ENCODE results near the gene ANLN.

Gene ANLN, protein sequence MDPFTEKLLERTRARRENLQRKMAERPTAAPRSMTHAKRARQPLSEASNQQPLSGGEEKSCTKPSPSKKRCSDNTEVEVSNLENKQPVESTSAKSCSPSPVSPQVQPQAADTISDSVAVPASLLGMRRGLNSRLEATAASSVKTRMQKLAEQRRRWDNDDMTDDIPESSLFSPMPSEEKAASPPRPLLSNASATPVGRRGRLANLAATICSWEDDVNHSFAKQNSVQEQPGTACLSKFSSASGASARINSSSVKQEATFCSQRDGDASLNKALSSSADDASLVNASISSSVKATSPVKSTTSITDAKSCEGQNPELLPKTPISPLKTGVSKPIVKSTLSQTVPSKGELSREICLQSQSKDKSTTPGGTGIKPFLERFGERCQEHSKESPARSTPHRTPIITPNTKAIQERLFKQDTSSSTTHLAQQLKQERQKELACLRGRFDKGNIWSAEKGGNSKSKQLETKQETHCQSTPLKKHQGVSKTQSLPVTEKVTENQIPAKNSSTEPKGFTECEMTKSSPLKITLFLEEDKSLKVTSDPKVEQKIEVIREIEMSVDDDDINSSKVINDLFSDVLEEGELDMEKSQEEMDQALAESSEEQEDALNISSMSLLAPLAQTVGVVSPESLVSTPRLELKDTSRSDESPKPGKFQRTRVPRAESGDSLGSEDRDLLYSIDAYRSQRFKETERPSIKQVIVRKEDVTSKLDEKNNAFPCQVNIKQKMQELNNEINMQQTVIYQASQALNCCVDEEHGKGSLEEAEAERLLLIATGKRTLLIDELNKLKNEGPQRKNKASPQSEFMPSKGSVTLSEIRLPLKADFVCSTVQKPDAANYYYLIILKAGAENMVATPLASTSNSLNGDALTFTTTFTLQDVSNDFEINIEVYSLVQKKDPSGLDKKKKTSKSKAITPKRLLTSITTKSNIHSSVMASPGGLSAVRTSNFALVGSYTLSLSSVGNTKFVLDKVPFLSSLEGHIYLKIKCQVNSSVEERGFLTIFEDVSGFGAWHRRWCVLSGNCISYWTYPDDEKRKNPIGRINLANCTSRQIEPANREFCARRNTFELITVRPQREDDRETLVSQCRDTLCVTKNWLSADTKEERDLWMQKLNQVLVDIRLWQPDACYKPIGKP

DNA sequence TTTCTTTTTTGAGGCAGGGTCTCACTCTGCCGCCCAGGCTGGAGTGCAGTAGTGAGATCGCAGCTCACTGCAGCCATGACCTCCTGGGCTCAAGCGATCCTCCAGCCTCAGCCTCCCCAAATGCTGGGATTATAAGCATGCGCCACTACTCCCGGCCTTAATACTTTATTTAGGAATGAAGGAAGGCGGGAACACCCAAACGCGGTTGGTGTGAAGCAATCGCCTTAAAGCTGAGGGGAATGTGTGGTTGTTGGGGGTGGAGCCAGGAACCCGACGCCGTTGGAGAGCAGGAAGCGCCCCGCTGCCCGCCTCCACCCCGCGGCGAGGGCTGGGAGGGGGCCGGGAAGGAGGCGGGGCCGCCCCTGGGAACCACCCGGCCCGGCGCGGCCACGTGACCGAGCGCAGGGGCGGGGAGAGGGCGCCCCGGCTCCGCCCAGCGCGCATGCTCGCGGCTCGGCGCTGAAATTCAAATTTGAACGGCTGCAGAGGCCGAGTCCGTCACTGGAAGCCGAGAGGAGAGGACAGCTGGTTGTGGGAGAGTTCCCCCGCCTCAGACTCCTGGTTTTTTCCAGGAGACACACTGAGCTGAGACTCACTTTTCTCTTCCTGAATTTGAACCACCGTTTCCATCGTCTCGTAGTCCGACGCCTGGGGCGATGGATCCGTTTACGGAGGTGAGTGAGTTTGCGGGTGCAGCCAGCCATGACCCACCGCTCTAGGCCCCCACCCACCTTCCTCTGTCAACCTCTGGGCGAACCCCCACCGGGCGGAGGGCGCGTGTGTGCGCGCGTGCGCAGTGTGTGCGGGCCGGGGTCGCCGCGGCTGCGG is at the start of gene ANLN:
Gene ANLN (plus strand): TSS at position 492 of the 828 bp plus-strand sequence. CDS start 165 bp downstream, at position 657.
- TF ChIP-seq, protein P1, sequence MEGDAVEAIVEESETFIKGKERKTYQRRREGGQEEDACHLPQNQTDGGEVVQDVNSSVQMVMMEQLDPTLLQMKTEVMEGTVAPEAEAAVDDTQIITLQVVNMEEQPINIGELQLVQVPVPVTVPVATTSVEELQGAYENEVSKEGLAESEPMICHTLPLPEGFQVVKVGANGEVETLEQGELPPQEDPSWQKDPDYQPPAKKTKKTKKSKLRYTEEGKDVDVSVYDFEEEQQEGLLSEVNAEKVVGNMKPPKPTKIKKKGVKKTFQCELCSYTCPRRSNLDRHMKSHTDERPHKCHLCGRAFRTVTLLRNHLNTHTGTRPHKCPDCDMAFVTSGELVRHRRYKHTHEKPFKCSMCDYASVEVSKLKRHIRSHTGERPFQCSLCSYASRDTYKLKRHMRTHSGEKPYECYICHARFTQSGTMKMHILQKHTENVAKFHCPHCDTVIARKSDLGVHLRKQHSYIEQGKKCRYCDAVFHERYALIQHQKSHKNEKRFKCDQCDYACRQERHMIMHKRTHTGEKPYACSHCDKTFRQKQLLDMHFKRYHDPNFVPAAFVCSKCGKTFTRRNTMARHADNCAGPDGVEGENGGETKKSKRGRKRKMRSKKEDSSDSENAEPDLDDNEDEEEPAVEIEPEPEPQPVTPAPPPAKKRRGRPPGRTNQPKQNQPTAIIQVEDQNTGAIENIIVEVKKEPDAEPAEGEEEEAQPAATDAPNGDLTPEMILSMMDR (IDR thresholded peaks at IDR 0.05; ENCODE audit: low read depth, low read length) = no peak
- H3K4me3 ChIP-seq (ENCODE audit: low read depth, low read length) = peak within 1 kb of the TSS; percentile 76

DNA sequence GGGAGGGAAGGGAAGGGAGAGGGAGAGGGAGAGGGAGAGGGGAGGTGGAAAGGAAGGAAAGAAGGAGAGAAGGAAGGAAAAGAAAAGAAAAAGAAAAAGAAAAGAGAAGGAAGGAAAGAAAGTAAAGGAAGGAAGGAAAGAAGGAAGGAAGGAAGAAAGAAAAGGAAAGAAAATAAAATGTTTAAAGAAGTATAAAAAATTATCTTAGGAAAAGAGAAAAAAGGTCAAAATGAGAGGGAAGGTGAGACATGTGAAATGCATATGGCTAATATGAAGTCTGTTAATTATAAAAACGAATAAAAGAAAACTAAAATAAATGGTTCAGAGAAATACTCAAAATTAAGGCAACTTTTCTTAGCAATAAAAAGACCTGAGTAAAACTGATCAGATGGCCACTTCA is 46.1 kb upstream of the ANLN start:
- TF ChIP-seq, protein P1 (IDR thresholded peaks at IDR 0.05; ENCODE audit: low read depth, low read length) = no peak
- no peak overlapping the region for H3K4me3 ChIP-seq (ENCODE audit: low read depth, low read length)

DNA sequence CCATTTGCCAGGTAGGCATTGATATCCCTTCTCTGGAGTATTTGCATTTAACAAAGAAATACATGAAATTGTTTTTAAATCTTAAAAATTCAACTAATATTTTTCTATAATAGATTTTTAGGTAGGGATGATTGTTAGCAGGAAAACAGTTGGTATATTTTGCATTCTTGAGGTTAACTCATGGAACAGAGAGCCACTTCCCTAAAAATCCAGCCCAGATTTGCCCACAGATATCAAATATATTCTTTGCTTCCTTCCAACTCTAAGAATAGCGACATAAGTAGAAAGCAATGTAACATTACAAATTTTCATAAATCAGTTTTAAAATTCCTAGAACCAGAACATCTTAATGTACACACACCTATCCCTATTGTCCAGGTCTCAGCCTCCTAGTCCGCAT is 45.0 kb upstream of the ANLN start:
- no peak overlapping the region for H3K4me3 ChIP-seq (ENCODE audit: low read depth, low read length)
- TF ChIP-seq, protein P1 (IDR thresholded peaks at IDR 0.05; ENCODE audit: low read depth, low read length) = no peak

DNA sequence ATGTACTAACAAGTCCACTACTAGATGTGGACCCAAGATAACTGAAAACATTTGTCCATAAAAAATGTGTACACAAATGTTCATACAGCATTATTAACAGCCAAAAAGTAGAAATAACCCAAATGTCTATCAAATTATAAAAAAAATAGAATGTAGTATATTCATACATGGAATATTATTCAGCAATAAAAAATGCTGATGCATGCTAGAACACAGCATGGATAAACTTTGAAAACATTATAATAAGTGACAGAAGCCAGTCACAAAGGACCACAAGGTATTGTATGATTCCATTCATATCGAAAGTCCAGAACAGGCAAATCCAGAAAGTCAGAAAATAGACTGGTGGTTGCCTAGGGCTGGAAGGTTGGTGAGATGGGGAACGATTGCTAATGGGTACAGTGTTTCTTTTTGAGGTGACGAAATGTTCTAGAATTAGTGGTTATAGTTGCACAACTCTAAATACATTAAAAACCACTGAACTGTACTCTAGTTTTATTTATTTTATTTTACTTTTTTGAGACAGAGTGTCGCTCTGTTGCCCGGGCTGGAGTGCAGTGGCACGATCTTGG is 43.3 kb upstream of the ANLN start:
- H3K4me3 ChIP-seq (ENCODE audit: low read depth, low read length) = no peak overlapping the region
- TF ChIP-seq, protein P1 (IDR thresholded peaks at IDR 0.05; ENCODE audit: low read depth, low read length) = no peak

DNA sequence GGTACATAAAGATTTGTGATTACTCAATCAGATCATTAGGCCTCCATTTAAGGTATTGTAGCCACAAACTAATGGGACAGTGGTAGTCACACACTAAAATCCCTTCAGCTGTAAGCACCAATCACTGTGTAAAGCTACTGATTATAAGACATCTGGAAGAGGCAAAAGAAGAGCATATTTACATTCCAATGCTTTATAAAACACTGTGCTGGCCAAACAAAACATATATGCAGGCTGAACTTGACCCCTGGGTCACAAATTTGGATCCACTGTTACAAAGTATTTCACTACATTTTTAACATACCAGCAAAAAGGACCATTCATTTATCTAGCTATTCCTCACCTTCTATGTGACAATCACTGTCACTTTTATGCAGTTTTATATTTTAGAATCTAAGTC is 41.4 kb upstream of the ANLN start:
- no peak overlapping the region for H3K4me3 ChIP-seq (ENCODE audit: low read depth, low read length)
- TF ChIP-seq, protein P1 (IDR thresholded peaks at IDR 0.05; ENCODE audit: low read depth, low read length) = no peak

DNA sequence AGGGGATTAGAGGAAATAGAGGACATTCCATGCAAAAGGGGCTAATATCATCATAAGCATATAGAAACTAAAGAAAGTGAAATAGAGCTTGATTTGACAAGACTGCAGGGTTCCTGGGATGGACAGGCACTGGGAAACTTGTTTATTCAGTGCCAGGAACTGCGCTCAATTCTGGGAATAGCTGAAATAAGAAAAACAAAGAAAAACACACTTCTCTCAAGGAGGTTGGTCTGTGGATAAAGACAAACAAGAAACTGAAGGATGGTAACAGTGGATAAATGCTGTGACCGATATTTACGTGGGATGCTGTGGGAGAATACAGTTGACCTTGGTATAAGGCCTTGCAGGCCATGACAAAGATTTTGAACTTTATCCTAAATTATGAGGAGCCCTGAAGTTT is 40.9 kb upstream of the ANLN start:
- TF ChIP-seq, protein P1 (IDR thresholded peaks at IDR 0.05; ENCODE audit: low read depth, low read length) = no peak
- H3K4me3 ChIP-seq (ENCODE audit: low read depth, low read length) = no peak overlapping the region
